Lower leg skin (tissue), 3 donors: ENCODE measurements around the gene DHRS1.

Source experiments
- POLR2A ChIP-seq, 2 donors: fragments of 450-650 bp; IDR thresholded peaks; one replicate each; pipeline ENCODE4 v1.6.1; 2016 to 2017; ENCODE audit warnings: antibody characterized with exemption in 2 of 2, mild to moderate bottlenecking in 1 of 2, moderate library complexity in 1 of 2
- TF ChIP-seq, protein P1 (sequence below), 3 donors: fragments of 450-650 bp; IDR thresholded peaks; one replicate each; pipeline ENCODE4 v1.5.1; 2016; ENCODE audit warnings: antibody characterized with exemption in 3 of 3, mild to moderate bottlenecking in 3 of 3, moderate library complexity in 2 of 3

DNA sequence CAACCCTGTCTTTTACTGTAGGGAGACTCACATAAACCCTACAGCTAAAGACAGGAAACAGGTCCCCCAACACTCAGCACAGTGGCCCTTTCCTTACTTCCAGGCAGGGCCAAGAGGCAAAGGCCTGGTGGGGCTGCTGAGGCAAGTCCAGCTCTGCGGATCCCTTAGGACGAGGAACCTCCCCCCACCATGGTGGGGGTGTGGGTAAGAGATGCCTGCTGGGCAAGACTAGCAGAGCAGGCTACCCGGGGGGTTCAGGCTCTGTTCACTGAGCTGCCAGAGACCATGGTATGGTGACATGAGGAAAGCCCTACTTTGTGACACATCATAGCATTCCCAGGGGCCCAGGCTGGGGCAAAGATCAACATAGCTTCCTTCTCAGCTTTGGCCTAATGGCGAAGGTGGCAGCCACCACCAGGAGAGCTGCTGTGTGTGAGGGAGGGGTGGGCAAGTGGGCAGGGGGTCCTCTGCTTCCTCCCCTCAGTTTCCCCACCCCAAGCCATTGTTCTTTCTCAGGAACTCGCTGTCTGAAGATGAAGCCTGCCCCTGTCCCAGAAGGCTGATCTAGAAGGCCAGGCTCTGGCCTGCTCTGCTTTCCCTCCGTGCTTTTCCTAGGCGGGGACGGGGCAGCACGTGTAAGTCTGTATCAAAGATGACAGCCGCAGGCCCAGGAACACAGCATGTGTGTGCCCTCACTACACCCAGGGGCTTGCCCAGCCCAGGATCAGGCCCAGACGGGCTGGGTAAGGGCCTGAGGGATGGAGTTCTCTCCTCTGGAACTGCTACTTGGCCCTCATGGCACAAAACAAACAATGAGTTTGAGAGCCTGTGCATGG is 47.1 kb downstream of the DHRS1 start:
- TF ChIP-seq, protein P1, sequence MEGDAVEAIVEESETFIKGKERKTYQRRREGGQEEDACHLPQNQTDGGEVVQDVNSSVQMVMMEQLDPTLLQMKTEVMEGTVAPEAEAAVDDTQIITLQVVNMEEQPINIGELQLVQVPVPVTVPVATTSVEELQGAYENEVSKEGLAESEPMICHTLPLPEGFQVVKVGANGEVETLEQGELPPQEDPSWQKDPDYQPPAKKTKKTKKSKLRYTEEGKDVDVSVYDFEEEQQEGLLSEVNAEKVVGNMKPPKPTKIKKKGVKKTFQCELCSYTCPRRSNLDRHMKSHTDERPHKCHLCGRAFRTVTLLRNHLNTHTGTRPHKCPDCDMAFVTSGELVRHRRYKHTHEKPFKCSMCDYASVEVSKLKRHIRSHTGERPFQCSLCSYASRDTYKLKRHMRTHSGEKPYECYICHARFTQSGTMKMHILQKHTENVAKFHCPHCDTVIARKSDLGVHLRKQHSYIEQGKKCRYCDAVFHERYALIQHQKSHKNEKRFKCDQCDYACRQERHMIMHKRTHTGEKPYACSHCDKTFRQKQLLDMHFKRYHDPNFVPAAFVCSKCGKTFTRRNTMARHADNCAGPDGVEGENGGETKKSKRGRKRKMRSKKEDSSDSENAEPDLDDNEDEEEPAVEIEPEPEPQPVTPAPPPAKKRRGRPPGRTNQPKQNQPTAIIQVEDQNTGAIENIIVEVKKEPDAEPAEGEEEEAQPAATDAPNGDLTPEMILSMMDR (IDR thresholded peaks at IDR 0.05) = no peak
- TF ChIP-seq POLR2A (IDR thresholded peaks at IDR 0.05) = no peak
